ENCODE results near the gene PSAPL1. TPM values are rescaled to one million over a fixed set of nuclear protein-coding genes. Genes with fewer than 3 reads are reported as not detected.

Gene PSAPL1
- total and polyA plus RNA-seq, 7 donors: 0.01 TPM; not detected in 6

DNA sequence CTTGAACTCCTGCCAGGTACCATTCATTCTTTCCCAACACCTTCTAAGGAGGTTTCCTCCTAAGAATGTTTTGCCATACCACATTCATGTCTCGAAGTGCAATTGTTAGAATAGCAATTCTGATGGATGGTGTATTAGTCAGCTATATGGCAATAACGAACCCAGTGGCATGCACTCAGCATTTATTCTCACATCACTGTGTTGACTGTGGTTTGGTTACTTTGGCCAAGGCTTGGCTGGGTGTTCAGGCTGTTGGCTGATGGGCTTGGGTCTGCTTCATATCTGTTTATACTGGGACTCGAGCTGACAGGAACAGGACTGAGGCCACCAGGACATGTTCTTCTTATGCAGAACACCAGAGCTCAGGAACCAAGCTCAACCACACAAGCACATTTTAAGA lies 31.7 kb downstream of the PSAPL1 start:
- DNase-seq: peak; percentile 71
- intact Hi-C loops (cut with DNase I): no loop called here
- no peaks in the 10 kb centered on the region for H3K27me3 ChIP-seq
- H3K27ac ChIP-seq: peak overlapping the region in 2 of 4 donors; percentile 57 to 71
- TF ChIP-seq EP300 (IDR thresholded peaks at IDR 0.05): peak in 1 of 4 donors; percentile 20
- TF ChIP-seq POLR2A (IDR thresholded peaks at IDR 0.05): no peak
- peak; percentile 19 to 83 (median 76) for TF ChIP-seq POLR2AphosphoS5 (IDR thresholded peaks at IDR 0.05)
- no peak for TF ChIP-seq CTCF (IDR thresholded peaks at IDR 0.05)
- WGBS, 2 donors: 50 to 64% methylated on average over 3 of the region's 3 CpGs
- peaks cover 0 to under 1% (median under 1%) of the 10 kb centered on the region in 4 donors for H3K9me3 ChIP-seq
- H3K4me1 ChIP-seq: peaks cover 0 to 28% (median 20%) of the 10 kb centered on the region in 4 donors
- no peak overlapping the region for H3K4me3 ChIP-seq
- no peaks in the 10 kb centered on the region for H3K36me3 ChIP-seq

- Histone ChIP-seq H3K27me3 (no peaks in the 10 kb centered on the region), H3K9me3 (no peaks in the 10 kb centered on the region), H3K27ac (peak overlapping the region in 1 of 4 donors; percentile 71), H3K36me3 (no peaks in the 10 kb centered on the region), H3K4me3 (no peak overlapping the region), H3K4me1 (peaks cover 0 to 33% (median 25%) of the 10 kb centered on the region in 4 donors)
- TF ChIP-seq POLR2A (IDR thresholded peaks at IDR 0.05): no peak
- DNase-seq: no peak
- 16 to 53% methylated on average over 4 of the region's 4 CpGs for WGBS, 2 donors
- intact Hi-C loops (cut with DNase I): no loop called here
Observed at GRCh38 chr4:7402526-7402925, 32.2 kb downstream of the PSAPL1 start.

GRCh38 chr4:7400671-7401298 lies 33.9 kb downstream of the PSAPL1 start:
- no peak for DNase-seq
- no peaks in the 10 kb centered on the region for H3K27me3 ChIP-seq
- peaks cover 0 to 36% (median 29%) of the 10 kb centered on the region in 4 donors for H3K4me1 ChIP-seq
- no peak overlapping the region for H3K4me3 ChIP-seq
- intact Hi-C loops (cut with DNase I): no loop called here
- TF ChIP-seq POLR2AphosphoS5 (IDR thresholded peaks at IDR 0.05) (no peak), POLR2A (IDR thresholded peaks at IDR 0.05) (no peak), EP300 (IDR thresholded peaks at IDR 0.05) (no peak), CTCF (IDR thresholded peaks at IDR 0.05) (no peak)
- no peak overlapping the region for H3K27ac ChIP-seq
- H3K9me3 ChIP-seq: no peaks in the 10 kb centered on the region
- H3K36me3 ChIP-seq: no peaks in the 10 kb centered on the region
- 83 to 88% methylated on average over 2 of the region's 2 CpGs for WGBS, 2 donors

- Histone ChIP-seq H3K36me3 (no peaks in the 10 kb centered on the region), H3K27ac (no peak overlapping the region), H3K4me3 (no peak overlapping the region), H3K4me1 (peaks cover 0 to 36% (median 29%) of the 10 kb centered on the region in 4 donors), H3K9me3 (no peaks in the 10 kb centered on the region), H3K27me3 (no peaks in the 10 kb centered on the region)
- peak; percentile 42 for DNase-seq
- intact Hi-C loops (cut with DNase I): no loop called here
- TF ChIP-seq CTCF (IDR thresholded peaks at IDR 0.05) (no peak), EP300 (IDR thresholded peaks at IDR 0.05) (no peak), POLR2AphosphoS5 (IDR thresholded peaks at IDR 0.05) (no peak), POLR2A (IDR thresholded peaks at IDR 0.05) (no peak)
- 75 to 79% methylated on average over 16 of the region's 16 CpGs for WGBS, 2 donors
Observed at GRCh38 chr4:7399440-7400234, 35.1 kb downstream of the PSAPL1 start.

- TF ChIP-seq CTCF (IDR thresholded peaks at IDR 0.05) (no peak), POLR2AphosphoS5 (IDR thresholded peaks at IDR 0.05) (no peak), POLR2A (IDR thresholded peaks at IDR 0.05) (no peak)
- H3K27me3 ChIP-seq: no peaks in the 10 kb centered on the region
- intact Hi-C loops (cut with DNase I): no loop called here
- no peaks in the 10 kb centered on the region for H3K36me3 ChIP-seq
- peaks cover 0 to 36% (median 29%) of the 10 kb centered on the region in 4 donors for H3K4me1 ChIP-seq
- peak; percentile 17 for DNase-seq
- 63 to 64% methylated on average over 8 of the region's 8 CpGs for WGBS, 2 donors
- H3K27ac ChIP-seq: no peak overlapping the region
- no peak overlapping the region for H3K4me3 ChIP-seq
- H3K9me3 ChIP-seq: no peaks in the 10 kb centered on the region
Observed at GRCh38 chr4:7398788-7399439, 35.8 kb downstream of the PSAPL1 start.
